Endometrium (tissue), 2 donors: ENCODE data around the gene PDE4D.
"Not testable (repeated sequence)": the region's sequence is repeated elsewhere in the genome, so short reads cannot be mapped to it uniquely, and the experiment has no call there.

Experiments used
- FAIRE-seq: peaks from 2 replicates; lab custom pipeline; 2012; peaks lifted over from hg19 to GRCh38; lab: Jason Lieb, UNC
- donor health status: control.
- donor health status: control.

Gene PDE4D

GRCh38 chr5:59328709-59329296 lies 564.7 kb downstream of the PDE4D start:
- no peak for FAIRE-seq

GRCh38 chr5:59327191-59327980 lies 566.1 kb downstream of the PDE4D start:
- no peak for FAIRE-seq

GRCh38 chr5:59326596-59326995 lies 566.9 kb downstream of the PDE4D start:
- FAIRE-seq = no peak

DNA sequence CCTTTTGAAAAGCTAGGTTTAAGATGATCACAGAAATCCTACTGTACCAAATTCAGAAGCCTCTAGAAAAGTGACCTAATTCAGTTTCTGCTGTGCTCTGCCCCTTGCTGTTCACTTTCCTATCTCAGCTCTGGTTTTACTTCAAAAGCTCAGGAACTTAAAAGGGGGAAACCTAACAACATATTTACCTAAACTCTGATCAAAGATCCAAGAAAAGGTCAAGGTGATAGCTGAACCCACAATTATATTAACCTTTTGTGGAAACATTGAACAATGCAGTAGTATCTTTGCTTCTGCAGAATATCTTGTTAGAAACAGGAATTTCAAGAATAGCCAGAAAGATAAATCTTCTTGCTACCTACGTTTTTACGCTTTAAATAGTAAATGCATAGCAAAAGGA lies 568.5 kb downstream of the PDE4D start:
- FAIRE-seq = no peak

DNA sequence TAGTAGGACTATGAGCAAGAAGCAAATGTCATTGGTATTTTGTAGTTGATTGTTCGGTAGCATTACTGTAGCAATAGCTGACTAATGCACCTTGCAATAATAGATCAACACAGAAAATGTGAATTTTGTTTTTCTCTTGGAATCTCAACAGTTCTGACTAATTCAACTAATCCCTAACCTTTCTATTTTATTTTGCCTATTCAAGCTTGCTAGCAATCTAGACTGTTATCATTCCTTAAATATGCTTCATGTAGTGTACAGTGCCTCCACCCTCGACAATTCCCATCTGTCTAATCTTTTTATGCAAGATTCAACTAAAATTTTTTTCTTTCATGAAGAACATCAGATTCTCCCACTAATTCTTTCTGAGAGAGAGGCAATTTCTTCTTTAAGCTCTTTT lies 570.6 kb downstream of the PDE4D start:
- FAIRE-seq = peak; percentile 4

- FAIRE-seq = no peak
Measured at GRCh38 chr5:59322058-59322457, 571.5 kb downstream of the PDE4D start.

DNA sequence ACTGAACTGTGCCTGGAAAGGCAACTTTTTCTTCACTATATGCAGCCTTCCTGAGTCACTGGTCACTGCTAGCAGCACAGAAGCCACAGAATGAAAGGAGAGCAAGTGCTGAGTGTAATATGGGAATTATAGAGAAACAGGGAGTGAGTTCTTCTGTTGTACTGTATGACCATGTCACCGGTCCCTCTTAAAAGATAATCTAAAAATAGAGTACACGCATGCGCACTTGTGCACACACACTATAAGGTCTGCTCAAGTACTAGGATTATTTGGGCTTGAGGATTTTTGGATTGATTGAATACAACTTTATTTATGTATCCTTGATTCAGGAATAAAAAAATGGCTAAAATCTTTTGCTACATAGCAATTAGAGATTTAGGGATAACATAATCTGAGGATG lies 571.9 kb downstream of the PDE4D start:
- FAIRE-seq = no peak

DNA sequence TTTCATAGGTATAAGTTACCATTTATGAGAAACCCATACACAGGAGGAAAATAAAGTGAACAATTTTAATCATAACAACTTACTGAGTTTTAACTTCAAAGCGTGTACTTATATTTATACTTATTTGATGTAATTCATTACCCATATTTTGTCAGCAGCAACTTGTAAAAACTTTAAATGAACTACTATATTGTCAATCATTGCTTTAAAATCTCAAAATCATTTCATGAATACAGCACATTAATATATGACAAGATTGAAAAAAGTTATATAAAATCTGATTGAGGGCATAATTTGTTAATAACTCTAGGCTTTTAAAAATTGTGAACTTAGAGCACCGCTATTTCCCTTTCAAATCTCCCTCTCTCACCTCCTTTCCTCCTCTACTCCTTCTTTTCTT lies 573.1 kb downstream of the PDE4D start:
- no peak for FAIRE-seq

DNA sequence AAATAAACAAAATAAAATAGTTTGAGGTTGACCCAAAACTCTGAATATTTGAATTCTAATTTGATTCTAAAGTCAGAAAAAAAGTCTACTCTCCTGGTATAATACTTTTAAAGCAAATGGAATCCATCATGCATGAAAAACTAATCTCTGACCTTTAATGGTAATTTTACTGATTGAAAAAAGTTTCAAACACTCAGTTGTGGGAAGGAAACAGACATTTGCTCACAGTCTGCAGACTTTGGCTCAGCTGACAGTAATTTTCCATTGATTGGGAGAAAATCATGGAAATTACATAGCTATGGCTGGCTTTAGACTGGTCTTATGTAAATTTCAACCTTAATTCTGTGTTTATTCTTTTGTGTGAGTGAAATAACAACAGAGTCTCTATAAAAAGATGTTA lies 574.3 kb downstream of the PDE4D start:
- FAIRE-seq = no peak

- FAIRE-seq = no peak
Measured at GRCh38 chr5:59317774-59318205, 575.7 kb downstream of the PDE4D start.

GRCh38 chr5:59317023-59317773 lies 576.3 kb downstream of the PDE4D start:
- peak; percentile 65 for FAIRE-seq

DNA sequence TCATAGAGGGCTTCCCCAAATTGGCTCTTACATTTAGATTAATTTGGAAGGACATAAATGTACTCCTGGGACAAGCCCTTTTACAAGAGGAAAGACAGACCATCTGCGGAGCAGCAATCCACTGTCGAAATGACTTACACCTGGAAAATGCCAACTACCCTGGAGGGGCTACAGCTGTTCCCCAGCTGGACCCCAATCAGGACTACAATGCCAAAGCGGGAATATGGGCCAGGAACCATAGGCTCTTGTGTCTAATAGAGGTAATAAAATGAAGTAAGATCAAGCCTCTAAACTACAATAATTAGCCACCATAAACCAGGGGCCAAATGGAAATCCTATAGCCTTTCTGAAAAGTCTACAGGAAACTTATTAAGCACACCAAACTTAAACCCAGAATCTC lies 581.3 kb downstream of the PDE4D start:
- no peak for FAIRE-seq

DNA sequence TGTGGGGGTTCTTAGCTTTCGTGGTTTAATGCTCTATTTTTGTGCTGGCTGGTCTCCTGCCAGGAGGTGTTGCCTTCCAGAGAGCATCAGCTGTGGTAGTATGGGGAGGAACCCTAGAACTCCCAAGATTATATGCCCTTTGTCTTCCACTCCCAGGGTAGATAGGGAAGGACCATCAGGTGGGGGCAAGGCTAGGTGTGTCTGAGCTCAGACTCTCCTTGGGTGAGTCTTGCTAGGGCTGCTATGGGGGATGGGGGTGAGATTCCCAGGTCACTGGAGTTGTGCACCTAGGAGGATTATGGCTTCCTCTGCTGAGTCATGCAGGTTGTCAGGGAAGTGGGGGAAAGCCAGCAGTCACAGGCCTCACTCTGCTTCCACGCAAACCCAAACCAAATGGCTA lies 584.8 kb downstream of the PDE4D start:
- FAIRE-seq = not testable (repeated sequence)

- not testable (repeated sequence) for FAIRE-seq
Measured at GRCh38 chr5:59303289-59303716, 590.2 kb downstream of the PDE4D start.

GRCh38 chr5:59302509-59302908 lies 591.0 kb downstream of the PDE4D start:
- FAIRE-seq = not testable (repeated sequence)

- FAIRE-seq = no peak
Measured at GRCh38 chr5:59301727-59302126, 591.8 kb downstream of the PDE4D start.

DNA sequence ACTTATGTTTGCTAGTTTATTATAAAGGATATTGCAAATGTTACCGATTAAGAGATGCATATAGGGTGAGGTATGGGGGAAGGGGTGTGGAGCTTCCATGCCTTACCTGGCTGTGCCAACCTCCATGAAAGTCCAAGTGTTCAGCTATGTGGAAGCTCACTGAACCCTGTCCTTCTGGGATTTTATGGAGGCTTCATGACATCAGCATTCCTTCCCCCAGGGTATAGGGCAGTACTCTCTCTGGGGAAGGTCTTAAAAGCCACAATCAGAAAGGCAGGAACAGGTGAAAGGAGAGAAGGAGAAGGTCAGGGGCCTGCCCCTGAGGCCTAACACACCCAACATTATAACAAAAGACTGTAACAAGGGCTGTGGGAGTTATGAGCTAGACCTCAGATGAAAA lies 592.6 kb downstream of the PDE4D start:
- no peak for FAIRE-seq

- no peak for FAIRE-seq
Measured at GRCh38 chr5:59299006-59299405, 594.5 kb downstream of the PDE4D start.

DNA sequence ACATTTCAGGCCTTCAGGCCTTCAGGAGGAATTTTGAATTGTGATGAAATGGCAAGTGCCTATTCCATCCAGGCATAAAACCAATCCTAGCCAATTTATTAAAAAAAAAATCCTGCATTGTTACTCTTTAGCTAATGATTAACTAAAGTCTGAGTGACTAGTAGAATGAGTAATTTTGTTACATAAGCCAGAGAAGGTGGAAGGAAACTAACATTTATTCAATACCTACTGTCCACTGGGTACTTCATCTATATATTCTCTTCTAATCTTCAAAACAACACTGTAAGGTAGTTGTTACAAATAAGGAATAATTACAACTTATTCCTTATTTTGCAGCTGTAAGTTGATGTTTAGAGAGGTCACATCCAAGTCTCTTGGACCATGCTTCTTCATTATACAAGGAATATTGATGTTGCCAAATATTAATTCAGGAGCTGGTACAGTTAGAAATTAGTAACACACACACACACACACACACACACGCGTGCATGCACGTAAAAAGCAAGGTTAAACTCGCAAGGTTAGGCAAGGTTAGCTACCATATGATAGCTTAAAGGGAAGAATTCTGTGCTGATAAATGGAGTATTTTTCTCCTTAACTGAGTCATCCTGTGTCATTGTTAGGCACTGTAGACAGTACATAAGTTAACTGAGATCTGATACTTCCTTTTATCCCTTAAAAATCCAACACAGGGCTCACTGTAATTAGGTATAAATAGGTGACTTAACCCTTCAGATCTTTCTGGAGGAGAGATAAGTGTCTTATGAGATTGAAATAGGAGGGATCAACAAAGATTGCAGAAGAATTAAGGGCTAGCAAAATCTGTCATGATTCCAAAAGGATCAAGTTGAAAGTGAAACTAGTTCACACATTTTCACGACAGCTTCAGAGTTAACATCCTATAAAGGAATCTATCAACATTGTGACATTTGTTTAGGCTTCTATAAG lies 596.9 kb downstream of the PDE4D start:
- no peak for FAIRE-seq

DNA sequence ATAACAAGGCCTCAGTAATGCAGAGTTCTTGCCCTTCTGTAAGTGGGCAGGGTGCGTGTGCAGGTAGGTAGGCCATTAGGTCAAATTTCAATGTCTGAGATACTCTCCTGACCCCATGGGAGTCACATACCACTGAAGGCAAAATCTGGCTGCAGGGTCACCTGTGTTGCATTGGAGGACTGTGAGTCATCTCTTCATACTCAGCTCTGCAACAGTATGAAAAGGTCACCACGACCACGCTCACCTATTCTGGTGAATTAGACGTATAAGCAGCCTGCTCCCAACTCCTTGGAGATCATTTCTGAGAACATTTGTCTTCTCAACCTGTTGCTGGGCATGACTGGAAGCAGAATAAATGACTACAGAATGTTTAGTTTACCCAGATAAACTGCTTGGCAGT lies 599.8 kb downstream of the PDE4D start:
- FAIRE-seq = no peak

GRCh38 chr5:59291941-59292340 lies 601.6 kb downstream of the PDE4D start:
- FAIRE-seq = no peak

DNA sequence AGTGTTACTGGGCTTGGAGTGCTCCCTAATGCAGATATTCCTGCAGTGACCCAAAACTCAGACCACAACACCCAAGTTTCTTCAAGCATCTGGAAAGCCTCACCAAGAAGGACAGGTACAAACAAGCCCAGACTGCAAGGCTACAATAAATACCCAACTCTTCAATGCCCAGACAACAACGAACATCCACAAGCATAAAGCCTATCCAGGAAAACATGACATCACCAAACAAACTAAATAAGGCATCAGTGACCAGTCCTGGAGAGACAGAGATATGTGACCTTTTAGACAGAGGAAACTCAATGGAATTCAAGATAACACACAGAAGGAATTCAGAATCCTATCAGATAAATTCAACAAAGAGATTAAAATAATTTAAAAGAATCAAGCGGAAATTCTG lies 605.6 kb downstream of the PDE4D start:
- no peak for FAIRE-seq
